Gastrocnemius medialis (tissue), 4 donors: ENCODE data around the gene THSD4.

Source experiments
- CTCF ChIP-seq, 5 experiments: fragments of 450-650 bp in 3 of 5; fragments of 200-600 bp in 2 of 5; sonication (generic) in 2 of 5; IDR thresholded peaks in 4 of 5; conservative IDR thresholded peaks in 1 of 5; 1 replicate in 4 of 5; 2 replicates in 1 of 5; pipeline ENCODE4 v1.5.1; 2016 to 2019; ENCODE audit warnings: antibody characterized with exemption in 5 of 5, mild to moderate bottlenecking in 3 of 5, moderate library complexity in 3 of 5
- POLR2A ChIP-seq, 2 donors: fragments of 450-650 bp; IDR thresholded peaks; one replicate each; pipeline ENCODE4 v1.6.1; 2017; ENCODE audit warnings: antibody characterized with exemption in 2 of 2, mild to moderate bottlenecking in 2 of 2, moderate library complexity in 2 of 2

GRCh38 chr15:71747128-71748083 is 632.1 kb downstream of the THSD4 start:
- no peak for TF ChIP-seq CTCF (IDR thresholded peaks at IDR 0.05 in 4 of 5, conservative IDR thresholded peaks at IDR 0.05 in 1 of 5)
- TF ChIP-seq POLR2A (IDR thresholded peaks at IDR 0.05), result no peak
